ENCODE results near the gene FTO.

- TF ChIP-seq CTCF (IDR thresholded peaks at IDR 0.05) (no peak), HDAC2 (IDR thresholded peaks at IDR 0.05) (no peak), POLR2A (IDR thresholded peaks at IDR 0.05; ENCODE audit: low read length) (no peak), EP300 (IDR thresholded peaks at IDR 0.05) (no peak), JUNB (IDR thresholded peaks at IDR 0.05) (peak; percentile 47; the same call in 1 of the 2 replicates)
These were observed 77.2 kb downstream of the FTO start for GRCh38 chr16:53781023-53781605.

Data from A549 (cell line).